H1 (cell line): Measurements from ENCODE around the gene NELL1. TPM values are rescaled to one million over a fixed set of nuclear protein-coding genes. Genes with fewer than 3 reads are reported as not detected.

Experiments used
- CTCF ChIA-PET: fragments of 300-600 bp; sonication (Branson Sonifier 250); formaldehyde crosslinking; loops from one replicate; lab custom pipeline; 2021; ENCODE audit not compliant: partially characterized antibody; lab: Charles Lee
- POLR2A ChIA-PET: fragments of 300-600 bp; sonication (Branson Sonifier 250); formaldehyde crosslinking; loops from one replicate; lab custom pipeline; 2021; ENCODE audit warnings: inconsistent platforms; ENCODE audit not compliant: partially characterized antibody; lab: Charles Lee
- DNase-seq, 2 experiments: peaks; one replicate each; pipeline versions ENCODE4 v3.0.0 to v3.0.0-alpha.2; 2010 to 2022; ENCODE audit warnings: low spot score in 2 of 2, low read depth in 1 of 2, mixed read lengths in 1 of 2
- FAIRE-seq: peaks from 2 replicates; lab custom pipeline; 2011; peaks lifted over from hg19 to GRCh38; lab: Jason Lieb, UNC
- H2AFZ ChIP-seq: 2 replicates; pipeline ENCODE4 v1.8.1; 2012; ENCODE audit warnings: low read length, inconsistent platforms
- H2AK5ac ChIP-seq: 2 replicates; pipeline ENCODE4 v1.6.1; 2013; ENCODE audit warnings: low read depth, low read length
- H2BK120ac ChIP-seq: replicated peaks from 2 replicates; pipeline ENCODE3; 2013; ENCODE audit warnings: low read depth, low read length, inconsistent platforms
- H2BK12ac ChIP-seq: 2 replicates; pipeline ENCODE4 v1.6.1; 2013; ENCODE audit warnings: low read depth, low read length
- H2BK15ac ChIP-seq: 2 replicates; pipeline ENCODE4 v1.6.1; 2013; ENCODE audit warnings: low read length
- H2BK20ac ChIP-seq: 2 replicates; pipeline ENCODE4 v1.6.1; 2013; ENCODE audit warnings: low read length
- H2BK5ac ChIP-seq: 2 replicates; pipeline ENCODE4 v1.6.1; 2013; ENCODE audit warnings: low read depth, low read length
- H3K14ac ChIP-seq: 2 replicates; pipeline ENCODE4 v1.6.1; 2013; ENCODE audit warnings: inconsistent platforms; ENCODE audit not compliant: insufficient read length
- H3K18ac ChIP-seq: 2 replicates; pipeline ENCODE4 v1.6.1; 2013; ENCODE audit warnings: low read length; ENCODE audit errors: extremely low read depth
- H3K23ac ChIP-seq: 2 replicates; pipeline ENCODE4 v1.6.1; 2013; ENCODE audit warnings: inconsistent platforms; ENCODE audit not compliant: insufficient read length
- H3K23me2 ChIP-seq: 2 replicates; pipeline ENCODE4 v1.6.1; 2013; ENCODE audit warnings: low read depth, low read length
- H3K27ac ChIP-seq: 2 replicates; pipeline ENCODE4 v1.6.1; 2011; ENCODE audit warnings: low read depth, low read length, inconsistent platforms
- H3K27me3 ChIP-seq, 4 experiments: replicated peaks in 1 of 4; 1 replicate in 1 of 4; 2 replicates in 3 of 4; pipeline versions ENCODE4 v1.6.1 to v1.8.1; 2011 to 2013; ENCODE audit warnings: low read length in 3 of 4, mild to moderate bottlenecking in 3 of 4, inconsistent platforms in 2 of 4, mixed read lengths in 2 of 4, moderate library complexity in 1 of 4; ENCODE audit not compliant: control insufficient read depth in 3 of 4, insufficient read depth in 3 of 4; ENCODE audit errors: extremely low read depth in 1 of 4
- H3K36me3 ChIP-seq, 4 experiments: 2 replicates each; pipeline versions ENCODE4 v1.6.1 to v1.8.1; 2011 to 2013; ENCODE audit warnings: mild to moderate bottlenecking in 4 of 4, low read length in 3 of 4, moderate library complexity in 2 of 4, control low read depth in 1 of 4, inconsistent platforms in 1 of 4; ENCODE audit not compliant: insufficient read depth in 4 of 4, control insufficient read depth in 2 of 4
- H3K4ac ChIP-seq: replicated peaks from 2 replicates; pipeline ENCODE3; 2013; ENCODE audit warnings: low read length, low read depth, mixed read lengths, inconsistent platforms; ENCODE audit not compliant: insufficient read length
- H3K4me1 ChIP-seq, 4 experiments: replicated peaks in 1 of 4; 1 replicate in 1 of 4; 2 replicates in 3 of 4; pipeline versions ENCODE4 v1.6.1 to v1.8.1; 2011 to 2013; ENCODE audit warnings: low read length in 3 of 4, inconsistent platforms in 2 of 4, mixed read lengths in 1 of 4; ENCODE audit not compliant: insufficient read depth in 4 of 4, control insufficient read depth in 3 of 4
- H3K4me2 ChIP-seq, 2 experiments: 2 replicates each; pipeline versions ENCODE4 v1.6.1 to v1.8.1; 2011 to 2013; ENCODE audit warnings: low read depth in 2 of 2, low read length in 2 of 2, control low read depth in 1 of 2, inconsistent platforms in 1 of 2, mild to moderate bottlenecking in 1 of 2; ENCODE audit not compliant: insufficient read depth in 1 of 2
- H3K4me3 ChIP-seq, 4 experiments: fragments of 200-600, 300-600 bp in 1 of 4; sonication (generic), shearing (Covaris generic), sonication (Bioruptor Twin) in 1 of 4; 2 replicates each; pipeline versions ENCODE4 v1.5.1 to v1.8.1; 2011 to 2016; ENCODE audit warnings: low read length in 4 of 4, low read depth in 3 of 4, control low read depth in 2 of 4, inconsistent platforms in 2 of 4, mild to moderate bottlenecking in 2 of 4, mixed read lengths in 1 of 4, moderate library complexity in 1 of 4; ENCODE audit not compliant: insufficient read depth in 2 of 4; ENCODE audit errors: extremely low read depth in 1 of 4
- H3K56ac ChIP-seq: replicated peaks from 2 replicates; pipeline ENCODE3; 2013; ENCODE audit warnings: low read depth, mild to moderate bottlenecking, mixed read lengths, low read length, inconsistent platforms; ENCODE audit not compliant: insufficient read length
- H3K79me1 ChIP-seq: 2 replicates; pipeline ENCODE4 v1.6.1; 2013; ENCODE audit warnings: low read depth, low read length, control low read depth
- H3K79me2 ChIP-seq, 2 experiments: 2 replicates each; pipeline versions ENCODE4 v1.6.1 to v1.8.1; 2012 to 2013; ENCODE audit warnings: low read length in 2 of 2, mild to moderate bottlenecking in 2 of 2, inconsistent platforms in 1 of 2; ENCODE audit not compliant: insufficient read depth in 2 of 2, control insufficient read depth in 1 of 2
- H3K9ac ChIP-seq, 4 experiments: replicated peaks in 1 of 4; 1 replicate in 1 of 4; 2 replicates in 3 of 4; pipeline versions ENCODE4 v1.6.1 to v1.8.1; 2011 to 2013; ENCODE audit warnings: low read depth in 3 of 4, low read length in 3 of 4, control low read depth in 2 of 4, mild to moderate bottlenecking in 2 of 4, moderate library complexity in 2 of 4, inconsistent platforms in 1 of 4; ENCODE audit errors: extremely low read depth in 1 of 4
- H3K9me3 ChIP-seq, 2 experiments: 2 replicates each; pipeline versions ENCODE4 v1.6.1 to v1.8.1; 2012 to 2013; ENCODE audit warnings: mild to moderate bottlenecking in 2 of 2, moderate library complexity in 2 of 2, control low read depth in 1 of 2, inconsistent platforms in 1 of 2, low read depth in 1 of 2, low read length in 1 of 2, mixed read lengths in 1 of 2; ENCODE audit not compliant: insufficient read depth in 2 of 2
- H4K20me1 ChIP-seq, 2 experiments: replicated peaks in 1 of 2; 2 replicates each; pipeline versions ENCODE3 to v1.8.1; 2011 to 2013; ENCODE audit warnings: inconsistent platforms in 2 of 2, low read length in 2 of 2, mild to moderate bottlenecking in 1 of 2; ENCODE audit not compliant: insufficient read depth in 2 of 2, control insufficient read depth in 1 of 2
- H4K5ac ChIP-seq: 2 replicates; pipeline ENCODE4 v1.6.1; 2013; ENCODE audit warnings: low read length, low read depth, mixed read lengths, inconsistent platforms; ENCODE audit not compliant: insufficient read length
- H4K8ac ChIP-seq: 2 replicates; pipeline ENCODE4 v1.8.0; 2013; ENCODE audit warnings: mild to moderate bottlenecking, moderate library complexity, low read length, inconsistent platforms; ENCODE audit not compliant: insufficient read depth; ENCODE audit errors: extremely low read depth
- H4K91ac ChIP-seq: replicated peaks from 2 replicates; pipeline ENCODE3; 2013; ENCODE audit warnings: low read length, mixed read lengths, inconsistent platforms; ENCODE audit not compliant: insufficient read length
- ASH2L ChIP-seq: fragments of 200-600, 300-600 bp; sonication (generic); IDR thresholded peaks from one replicate; pipeline ENCODE4 v1.7.1; 2017; ENCODE audit warnings: low read length
- CBX8 ChIP-seq: fragments of 300-800, 300-1000 bp; sonication (generic); IDR thresholded peaks from 2 replicates; pipeline ENCODE4 v1.7.1; 2016; ENCODE audit warnings: low read depth, low read length, borderline replicate concordance
- CEBPB ChIP-seq: IDR thresholded peaks from 2 replicates; pipeline ENCODE4 v1.6.1; 2012; ENCODE audit warnings: low read depth, low read length
- CHD1 ChIP-seq: IDR thresholded peaks from 2 replicates; pipeline ENCODE4 v1.6.1; 2012; ENCODE audit warnings: low read depth, low read length, improper control_type of control experiment
- EGR1 ChIP-seq: IDR thresholded peaks from 2 replicates; pipeline ENCODE4 v1.6.1; 2011; ENCODE audit warnings: low read depth, low read length, borderline replicate concordance
- GABPA ChIP-seq: IDR thresholded peaks from 2 replicates; pipeline ENCODE4 v1.6.1; 2011; ENCODE audit warnings: mild to moderate bottlenecking, low read length, moderate library complexity, borderline replicate concordance; ENCODE audit not compliant: insufficient read depth
- GTF2F1 ChIP-seq: IDR thresholded peaks from 2 replicates; pipeline ENCODE4 v1.6.1; 2012; ENCODE audit warnings: low read depth, low read length, improper control_type of control experiment, borderline replicate concordance
- JUN ChIP-seq: IDR thresholded peaks from 2 replicates; pipeline ENCODE4 v1.6.1; 2011; ENCODE audit warnings: low read depth, mild to moderate bottlenecking, improper control_type of control experiment, low read length
- JUND ChIP-seq: IDR thresholded peaks from 2 replicates; pipeline ENCODE4 v1.6.1; 2011; ENCODE audit warnings: mild to moderate bottlenecking, improper control_type of control experiment, low read length
- KDM4A ChIP-seq: IDR thresholded peaks from one replicate; pipeline ENCODE4 v1.7.1; 2012; ENCODE audit warnings: low read depth, mild to moderate bottlenecking, moderate library complexity, low read length, inconsistent platforms; ENCODE audit not compliant: severe bottlenecking
- MAFK ChIP-seq: IDR thresholded peaks from 2 replicates; pipeline ENCODE4 v1.6.1; 2012; ENCODE audit warnings: low read depth, mild to moderate bottlenecking, improper control_type of control experiment, low read length
- SAP30 ChIP-seq: fragments of 300-600 bp; sonication (generic); IDR thresholded peaks from 2 replicates; pipeline ENCODE4 v1.7.1; 2012; ENCODE audit warnings: low read length, moderate library complexity, mild to moderate bottlenecking, inconsistent platforms; ENCODE audit not compliant: insufficient read depth, insufficient replicate concordance
- SIRT6 ChIP-seq: IDR thresholded peaks from one replicate; pipeline ENCODE4 v1.7.1; 2012; ENCODE audit warnings: low read length, inconsistent platforms
- TBP ChIP-seq: IDR thresholded peaks from 2 replicates; pipeline ENCODE4 v1.6.1; 2011; ENCODE audit warnings: low read depth, low read length, improper control_type of control experiment
- WGBS, 2 experiments: shearing (Covaris generic) in 1 of 2; methylation state at CpG; one replicate each; pipeline versions ENCODE4 v1.1.6 to v1.1.7; 2013 to 2015; ENCODE audit warnings: low lambda C conversion rate in 2 of 2, mixed read lengths in 2 of 2, inconsistent platforms in 1 of 2, low coverage in 1 of 2, missing lambda C conversion rate in 1 of 2; ENCODE audit not compliant: insufficient replicate concordance in 2 of 2, insufficient coverage in 1 of 2, insufficient read length in 1 of 2; ENCODE audit errors: extremely low coverage in 1 of 2, missing lambda C conversion rate in 1 of 2; 5-methylcytosine and 5-hydroxymethylcytosine counted together
- polyA plus RNA-seq, 7 experiments: library from polyadenylated mRNA; depleted of rRNA in 3 of 7; stranded (reverse) in 5 of 7; unstranded in 2 of 7; fragments of >200 nt in 5 of 7; fragments of 200-250 nt in 2 of 7; gene quantifications; 1 replicate in 5 of 7; 2 replicates in 1 of 7; 4 replicates in 1 of 7; pipeline versions ENCODE4 v1.2.1 to v1.2.3, GENCODE V29; 2011 to 2013; ENCODE audit warnings: missing spikeins in 2 of 7, mixed read lengths in 2 of 7
- total RNA-seq: library from RNA; stranded (reverse); fragmentation: NEBNext Ultra II Directional; extraction: Animal tissue kit (Norgen Biotek cat#: 25700); gene quantifications from 2 replicates; pipeline ENCODE4 v1.2.1, GENCODE V29; 2021
- TF ChIP-seq, protein P1 (sequence below): IDR thresholded peaks from 2 replicates; pipeline ENCODE4 v1.6.1; 2011; ENCODE audit warnings: low read length, improper control_type of control experiment

NELL1 gene
- total and polyA plus RNA-seq, 2 of the 8 experiments (the other 6 are each of a cell fraction or from before 2014, with no cell fraction given) = 0.21 TPM; not detected in 1

DNA sequence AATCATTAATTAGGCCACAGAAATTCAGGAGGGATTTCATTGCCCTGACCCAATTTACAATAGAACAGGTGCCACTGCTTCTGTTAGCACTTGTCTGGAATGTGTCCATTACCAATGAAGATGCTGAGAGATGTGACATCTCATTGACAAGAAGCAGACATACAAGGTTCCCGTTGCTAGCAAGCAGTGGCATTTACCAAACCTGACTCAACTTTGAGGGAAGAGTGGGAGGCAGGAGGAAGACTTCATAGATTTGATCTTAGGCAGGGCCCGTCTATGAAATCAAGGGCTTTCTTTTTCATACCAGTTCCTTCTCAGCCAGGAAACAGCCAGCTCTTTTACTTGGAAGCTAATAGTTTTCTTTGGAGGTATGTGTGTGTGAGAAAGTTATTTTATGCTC, 280.2 kb downstream of the NELL1 start:
- 84% methylated on average over 2 of the region's 2 CpGs; no CpG with 5 or more reads in 1 of the 2 experiments for WGBS, 2 experiments
- no peak for FAIRE-seq
- H2BK12ac ChIP-seq = no peak overlapping the region
- TF ChIP-seq JUND = no peak
- no peak for TF ChIP-seq JUN
- TF ChIP-seq ASH2L = no peak
- no peak for TF ChIP-seq CBX8
- no peak for TF ChIP-seq MAFK
- TF ChIP-seq, protein P1, sequence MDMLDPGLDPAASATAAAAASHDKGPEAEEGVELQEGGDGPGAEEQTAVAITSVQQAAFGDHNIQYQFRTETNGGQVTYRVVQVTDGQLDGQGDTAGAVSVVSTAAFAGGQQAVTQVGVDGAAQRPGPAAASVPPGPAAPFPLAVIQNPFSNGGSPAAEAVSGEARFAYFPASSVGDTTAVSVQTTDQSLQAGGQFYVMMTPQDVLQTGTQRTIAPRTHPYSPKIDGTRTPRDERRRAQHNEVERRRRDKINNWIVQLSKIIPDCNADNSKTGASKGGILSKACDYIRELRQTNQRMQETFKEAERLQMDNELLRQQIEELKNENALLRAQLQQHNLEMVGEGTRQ = no peak
- TF ChIP-seq SAP30 = no peak
- TF ChIP-seq GABPA = no peak
- no peak for TF ChIP-seq EGR1
- TF ChIP-seq TBP = no peak
- TF ChIP-seq GTF2F1 = no peak
- no peak for TF ChIP-seq SIRT6
- no peak for TF ChIP-seq CHD1
- no peak for TF ChIP-seq CEBPB
- TF ChIP-seq KDM4A = no peak

More for the DNA sequence above, 280.2 kb downstream of the NELL1 start:
- no peaks in the 10 kb centered on the region for H4K20me1 ChIP-seq
- H2BK15ac ChIP-seq = no peak overlapping the region
- H2AK5ac ChIP-seq = no peak overlapping the region
- H3K18ac ChIP-seq = no peak overlapping the region
- H3K4ac ChIP-seq = no peak overlapping the region
- no peak overlapping the region for H3K4me2 ChIP-seq
- H3K9ac ChIP-seq = no peak overlapping the region
- no peaks in the 10 kb centered on the region for H3K9me3 ChIP-seq
- no peaks in the 10 kb centered on the region for H3K27me3 ChIP-seq
- H3K4me3 ChIP-seq = no peak overlapping the region
- no peak overlapping the region for H2BK5ac ChIP-seq
- H3K36me3 ChIP-seq = no peaks in the 10 kb centered on the region
- no peak overlapping the region for H3K27ac ChIP-seq
- DNase-seq = no peak
- no peaks in the 10 kb centered on the region for H3K79me2 ChIP-seq
- no peak overlapping the region for H3K56ac ChIP-seq
- no peak overlapping the region for H2BK120ac ChIP-seq
- no peak overlapping the region for H4K5ac ChIP-seq
- H3K14ac ChIP-seq = no peak overlapping the region
- no peak overlapping the region for H4K8ac ChIP-seq
- no peaks in the 10 kb centered on the region for H3K79me1 ChIP-seq
- no peak overlapping the region for H2BK20ac ChIP-seq
- H4K91ac ChIP-seq = no peak overlapping the region
- H3K23ac ChIP-seq = no peak overlapping the region
- peaks cover 0 to 4% (median 1%) of the 10 kb centered on the region in 4 experiments; a peak in 2 of 7 replicates for H3K4me1 ChIP-seq
- H3K23me2 ChIP-seq = no peaks in the 10 kb centered on the region
- no peak overlapping the region for H2AFZ ChIP-seq
- CTCF ChIA-PET = no interaction called here
- POLR2A ChIA-PET = no interaction called here
